Muscle of back (tissue), 11 donors: ENCODE measurements around the gene HSD3B2. TPM values are rescaled to one million over a fixed set of nuclear protein-coding genes. Genes with fewer than 3 reads are reported as not detected.

Experiments used
- DNase-seq, 3 donors: peaks; one replicate each; pipeline versions ENCODE4 v3.0.0 to v3.0.0-alpha.2; 2013
- polyA plus RNA-seq, 10 donors: library from polyadenylated mRNA; unstranded; fragments of 120-200 nt; gene quantifications; one replicate each; pipeline ENCODE4 v1.2.1, GENCODE V29; 2013; ENCODE audit not compliant: insufficient read length in 10 of 10

Gene HSD3B2
- polyA plus RNA-seq, 10 donors: 0.14 TPM; not detected in 9

- peak; percentile 4 to 36 (median 24) for DNase-seq
Observed at GRCh38 chr1:119453021-119453420, 38.1 kb downstream of the HSD3B2 start.

- no peak for DNase-seq
Observed at GRCh38 chr1:119462964-119463363, 48.0 kb downstream of the HSD3B2 start.

- no peak for DNase-seq
Observed at GRCh38 chr1:119463569-119463968, 48.6 kb downstream of the HSD3B2 start.

GRCh38 chr1:119466445-119466844 lies 51.5 kb downstream of the HSD3B2 start:
- no peak for DNase-seq

- DNase-seq: no peak
Observed at GRCh38 chr1:119467219-119467618, 52.3 kb downstream of the HSD3B2 start.

GRCh38 chr1:119467857-119468668 lies 53.1 kb downstream of the HSD3B2 start:
- no peak for DNase-seq

GRCh38 chr1:119469741-119470140 lies 54.8 kb downstream of the HSD3B2 start:
- DNase-seq: no peak

- DNase-seq: no peak
Observed at GRCh38 chr1:119470377-119470776, 55.4 kb downstream of the HSD3B2 start.

- DNase-seq: no peak
Observed at GRCh38 chr1:119470958-119471357, 56.0 kb downstream of the HSD3B2 start.

GRCh38 chr1:119471566-119471965 lies 56.6 kb downstream of the HSD3B2 start:
- DNase-seq: no peak

GRCh38 chr1:119472080-119472818 lies 57.3 kb downstream of the HSD3B2 start:
- DNase-seq: no peak

Other genes starting within 250 kb of the HSD3B2 start
- under 1 TPM in 5 of 10 donors, not detected in 5; 0.16 to 0.39 (median 0.22) TPM for gene HAO2, start 46.4 kb upstream of the HSD3B2 start, polyA plus RNA-seq
- under 1 TPM in 7 of 10 donors, not detected in 3; 0.28 to 0.94 (median 0.55) TPM for gene HSD3B1, start 92.1 kb downstream of the HSD3B2 start, polyA plus RNA-seq
- 10 to 100 TPM in 6 of 10 donors, 1 to 10 TPM in 4; 7.9 to 12.5 (median 10.8) TPM for gene ZNF697, start 233.1 kb downstream of the HSD3B2 start, polyA plus RNA-seq